Spleen (tissue), 11 donors: Measurements from ENCODE around the gene METTL23. TPM values are rescaled to one million over a fixed set of nuclear protein-coding genes. Genes with fewer than 3 reads are reported as not detected.

Experiments
- DNase-seq: peaks from one replicate; pipeline ENCODE4 v3.0.0-alpha.2; 2020
- H3K27ac ChIP-seq, 8 donors: fragments of 200-600 bp; sonication (generic) in 7 of 8; 1 replicate in 4 of 8; 2 replicates in 4 of 8; pipeline versions ENCODE4 v1.5.0 to v1.8.0; 2016 to 2021; ENCODE audit warnings: inconsistent platforms in 4 of 8, mild to moderate bottlenecking in 4 of 8, moderate library complexity in 1 of 8
- H3K27me3 ChIP-seq, 7 donors: fragments of 200-600 bp; sonication (generic) in 6 of 7; replicated peaks in 1 of 7; 1 replicate in 4 of 7; 2 replicates in 3 of 7; pipeline versions ENCODE4 v1.5.0 to v1.8.0; 2016 to 2021; ENCODE audit warnings: inconsistent platforms in 3 of 7, mild to moderate bottlenecking in 1 of 7
- H3K36me3 ChIP-seq, 6 donors: fragments of 200-600 bp; sonication (generic) in 5 of 6; 1 replicate in 4 of 6; 2 replicates in 2 of 6; pipeline versions ENCODE4 v1.5.0 to v1.8.0; 2016 to 2021; ENCODE audit warnings: inconsistent platforms in 2 of 6
- H3K4me1 ChIP-seq, 6 donors: fragments of 200-600 bp; sonication (generic) in 5 of 6; 1 replicate in 3 of 6; 2 replicates in 3 of 6; pipeline versions ENCODE4 v1.5.0 to v1.8.0; 2016 to 2021; ENCODE audit warnings: inconsistent platforms in 3 of 6
- H3K4me3 ChIP-seq, 8 donors: fragments of 200-600 bp; sonication (generic) in 7 of 8; 1 replicate in 4 of 8; 2 replicates in 4 of 8; pipeline versions ENCODE4 v1.5.0 to v1.8.0; 2016 to 2021; ENCODE audit warnings: inconsistent platforms in 4 of 8, mild to moderate bottlenecking in 4 of 8, moderate library complexity in 2 of 8
- H3K9me3 ChIP-seq, 8 donors: fragments of 200-600 bp; sonication (generic) in 7 of 8; 1 replicate in 4 of 8; 2 replicates in 4 of 8; pipeline versions ENCODE4 v1.5.0 to v1.8.0; 2016 to 2021; ENCODE audit warnings: inconsistent platforms in 4 of 8
- CTCF ChIP-seq, 11 experiments: fragments of 200-600 bp in 7 of 11; fragments of 450-650 bp in 4 of 11; sonication (generic) in 4 of 11; IDR thresholded peaks in 8 of 11; conservative IDR thresholded peaks in 3 of 11; 1 replicate in 7 of 11; 2 replicates in 4 of 11; pipeline versions ENCODE4 v1.4.0 to v1.8.0; 2016 to 2021; ENCODE audit warnings: antibody characterized with exemption in 11 of 11, inconsistent platforms in 4 of 11, mild to moderate bottlenecking in 1 of 11
- POLR2A ChIP-seq, 3 donors: fragments of 450-650 bp; IDR thresholded peaks; one replicate each; pipeline ENCODE4 v1.5.1; 2017; ENCODE audit warnings: antibody characterized with exemption in 3 of 3, mild to moderate bottlenecking in 1 of 3
- POLR2AphosphoS5 ChIP-seq, 3 donors: sonication (generic); formaldehyde crosslinking; IDR thresholded peaks; one replicate each; pipeline ENCODE4 v1.5.1; 2017; ENCODE audit warnings: antibody characterized with exemption in 3 of 3
- WGBS, 5 donors: extraction: QIAGEN DNeasy Blood & Tissue Kit in 3 of 5; methylation state at CpG; one replicate each; pipeline versions ENCODE4 v1.1.5 to v1.1.7; 2013 to 2018; 5-methylcytosine and 5-hydroxymethylcytosine counted together
- intact Hi-C: fragments of 100-400 bp; cut with DNase I; formaldehyde crosslinking; loops from one replicate; pipeline ENCODE4 v1.15.0; 2023; ENCODE audit warnings: low total_unique reads
- polyA plus RNA-seq, 3 donors: library from polyadenylated mRNA; stranded (reverse); fragments of 200-250 nt; gene quantifications; one replicate each; pipeline ENCODE4 v1.2.1, GENCODE V29; 2013
- total RNA-seq, 7 donors: library from RNA; depleted of rRNA in 3 of 7; stranded (reverse); fragments of >200 nt in 3 of 7; fragmentation: NEBNext Ultra II Directional in 4 of 7; extraction: Animal tissue kit (Norgen Biotek cat#: 25700) in 4 of 7; gene quantifications; one replicate each; pipeline versions ENCODE4 v1.1.0 to v1.2.1, GENCODE V29; 2016 to 2021
- donor health status: healthy with polysubstance abuse.
- donor health status: DM: no; HTN: no; CAD: no; lungs with moderate emphysema.
- donor health status: DM: no; HTN: no; CAD: no.
- donor health status: Bipolar disorder and iron deficiency.
- donor health status: healthy.
- donor health status: DM: no; HTN: no; CAD: no.
- donor health status: DM: yes; HTN: yes; CAD: no.

METTL23 gene
- total and polyA plus RNA-seq, 10 donors: 35.8 to 72.7 (median 49.5) TPM

- peaks cover 0 to 98% (median 32%) of the 10 kb centered on the region in 6 donors for H3K36me3 ChIP-seq
- TF ChIP-seq CTCF (IDR thresholded peaks at IDR 0.05 in 8 of 11, conservative IDR thresholded peaks at IDR 0.05 in 3 of 11) (no peak), POLR2AphosphoS5 (IDR thresholded peaks at IDR 0.05) (no peak), POLR2A (IDR thresholded peaks at IDR 0.05) (no peak)
- no peak for DNase-seq
- WGBS, 5 donors: 66 to 80% (median 80%) methylated on average over 9 of the region's 9 CpGs
- no peaks in the 10 kb centered on the region for H3K9me3 ChIP-seq
- intact Hi-C loops: no loop called here
- H3K4me1 ChIP-seq: peaks cover 0 to 30% (median 0%) of the 10 kb centered on the region in 6 donors
- no peaks in the 10 kb centered on the region for H3K27me3 ChIP-seq
- H3K4me3 ChIP-seq: no peak overlapping the region
- H3K27ac ChIP-seq: peak overlapping the region in 3 of 8 donors; percentile 27 to 41 (median 35)
These were observed 21.2 kb downstream of the METTL23 start for GRCh38 chr17:76747716-76748363.

GRCh38 chr17:76748657-76749056 is 22.0 kb downstream of the METTL23 start:
- 90 to 100% (median 95%) methylated on average over 1 of the region's 1 CpG for WGBS, 5 donors
- H3K36me3 ChIP-seq: peaks cover 0 to 98% (median 28%) of the 10 kb centered on the region in 6 donors
- no peak for DNase-seq
- H3K27me3 ChIP-seq: no peaks in the 10 kb centered on the region
- H3K9me3 ChIP-seq: no peaks in the 10 kb centered on the region
- H3K4me3 ChIP-seq: no peak overlapping the region
- intact Hi-C loops: no loop called here
- TF ChIP-seq CTCF (IDR thresholded peaks at IDR 0.05 in 8 of 11, conservative IDR thresholded peaks at IDR 0.05 in 3 of 11) (no peak), POLR2AphosphoS5 (IDR thresholded peaks at IDR 0.05) (no peak), POLR2A (IDR thresholded peaks at IDR 0.05) (no peak)
- H3K27ac ChIP-seq: peak overlapping the region in 2 of 8 donors; percentile 27 to 41
- peaks cover 0 to 38% (median 1%) of the 10 kb centered on the region in 6 donors for H3K4me1 ChIP-seq

- Histone ChIP-seq H3K36me3 (peaks cover 0 to 96% (median 21%) of the 10 kb centered on the region in 6 donors), H3K4me1 (peaks cover 0 to 39% (median 3%) of the 10 kb centered on the region in 6 donors), H3K4me3 (no peak overlapping the region), H3K27me3 (no peaks in the 10 kb centered on the region), H3K9me3 (no peaks in the 10 kb centered on the region), H3K27ac (peak overlapping the region in 3 of 8 donors; percentile 63 to 77 (median 68))
- 88 to 95% (median 94%) methylated on average over 3 of the region's 3 CpGs for WGBS, 5 donors
- no peak for DNase-seq
- intact Hi-C loops: no loop called here
- TF ChIP-seq POLR2AphosphoS5 (IDR thresholded peaks at IDR 0.05) (no peak), CTCF (IDR thresholded peaks at IDR 0.05 in 8 of 11, conservative IDR thresholded peaks at IDR 0.05 in 3 of 11) (no peak), POLR2A (IDR thresholded peaks at IDR 0.05) (no peak)
These were observed 24.9 kb downstream of the METTL23 start for GRCh38 chr17:76751416-76751993.

GRCh38 chr17:76752006-76752405 is 25.4 kb downstream of the METTL23 start:
- peaks cover 0 to 39% (median 3%) of the 10 kb centered on the region in 6 donors for H3K4me1 ChIP-seq
- no peaks in the 10 kb centered on the region for H3K9me3 ChIP-seq
- no peaks in the 10 kb centered on the region for H3K27me3 ChIP-seq
- no peak overlapping the region for H3K4me3 ChIP-seq
- DNase-seq: no peak
- TF ChIP-seq POLR2AphosphoS5 (IDR thresholded peaks at IDR 0.05) (no peak), CTCF (IDR thresholded peaks at IDR 0.05 in 8 of 11, conservative IDR thresholded peaks at IDR 0.05 in 3 of 11) (no peak), POLR2A (IDR thresholded peaks at IDR 0.05) (no peak)
- intact Hi-C loops: no loop called here
- peak overlapping the region in 3 of 8 donors; percentile 63 to 77 (median 68) for H3K27ac ChIP-seq
- WGBS, 5 donors: 66 to 84% (median 76%) methylated on average over 4 of the region's 4 CpGs
- H3K36me3 ChIP-seq: peaks cover 0 to 96% (median 22%) of the 10 kb centered on the region in 6 donors
